EL (cell line): ENCODE results near the gene HHATL.

Source experiments
- DNase-seq: peaks from one replicate; pipeline ENCODE4 v3.0.0-alpha.2; 2016

Gene HHATL

GRCh38 chr3:42662037-42662812, 40.4 kb downstream of the HHATL start:
- DNase-seq: no peak

GRCh38 chr3:42661593-42662022, 41.0 kb downstream of the HHATL start:
- no peak for DNase-seq

GRCh38 chr3:42660898-42661297, 41.7 kb downstream of the HHATL start:
- DNase-seq: no peak

GRCh38 chr3:42660131-42660715, 42.4 kb downstream of the HHATL start:
- peak; percentile 25 for DNase-seq

- no peak for DNase-seq
Measured at GRCh38 chr3:42659451-42660130, 43.0 kb downstream of the HHATL start.

GRCh38 chr3:42658771-42659390, 43.7 kb downstream of the HHATL start:
- DNase-seq: no peak

GRCh38 chr3:42658091-42658770, 44.4 kb downstream of the HHATL start:
- no peak for DNase-seq

GRCh38 chr3:42657675-42658074, 44.9 kb downstream of the HHATL start:
- no peak for DNase-seq

- no peak for DNase-seq
Measured at GRCh38 chr3:42656680-42657610, 45.7 kb downstream of the HHATL start.

- DNase-seq: peak; percentile 62
Measured at GRCh38 chr3:42655980-42656679, 46.5 kb downstream of the HHATL start.

- peak; percentile 21 for DNase-seq
Measured at GRCh38 chr3:42655331-42655888, 47.2 kb downstream of the HHATL start.

GRCh38 chr3:42654331-42655201, 48.0 kb downstream of the HHATL start:
- DNase-seq: peak; percentile 65

- DNase-seq: peak; percentile 53
Measured at GRCh38 chr3:42653560-42654330, 48.9 kb downstream of the HHATL start, which contains the start of gene ZBTB47. TSS of gene ZBTB47 (plus strand) at chr3:42653697. CDS start at chr3:42658356, 4,659 bp downstream.

GRCh38 chr3:42653303-42653559, 49.4 kb downstream of the HHATL start:
- DNase-seq: no peak

GRCh38 chr3:42652611-42653302, 49.8 kb downstream of the HHATL start:
- peak; percentile 88 for DNase-seq

- no peak for DNase-seq
Measured at GRCh38 chr3:42652251-42652610, 50.4 kb downstream of the HHATL start.

- DNase-seq: peak; percentile 88
Measured at GRCh38 chr3:42651248-42652091, 51.1 kb downstream of the HHATL start.

- DNase-seq: no peak
Measured at GRCh38 chr3:42649783-42650182, 52.8 kb downstream of the HHATL start.
